Endothelial cell of umbilical vein (primary cell): ENCODE data around the gene AGPS. TPM values are rescaled to one million over a fixed set of nuclear protein-coding genes. Genes with fewer than 3 reads are reported as not detected.

Experiments used
- BruUV-seq: library from RNA; stranded (reverse); fragments of 400-500 nt; replicated peaks from 2 replicates; lab custom pipeline; 2021; lab: Mats Ljungman, UMichigan
- CTCF ChIA-PET: fragments of 300-600, 350-600 bp; sonication (Branson Sonifier 250); formaldehyde crosslinking; loops from one replicate; lab custom pipeline; 2021; ENCODE audit warnings: antibody characterized with exemption, inconsistent platforms; lab: Charles Lee
- POLR2A ChIA-PET: fragments of 300-600, 350-600 bp; sonication (Branson Sonifier 250); formaldehyde crosslinking; loops from one replicate; lab custom pipeline; 2021; ENCODE audit warnings: antibody characterized with exemption, inconsistent platforms; lab: Charles Lee
- DNase-seq: peaks from one replicate; pipeline ENCODE4 v3.0.0-alpha.2; 2011; ENCODE audit warnings: low read depth, low spot score
- FAIRE-seq: peaks from 2 replicates; lab custom pipeline; 2011; peaks lifted over from hg19 to GRCh38; lab: Jason Lieb, UNC
- H2AFZ ChIP-seq: 2 replicates; pipeline ENCODE4 v1.6.0; 2012; ENCODE audit warnings: low read depth, low read length, control low read depth, inconsistent platforms
- H3K27ac ChIP-seq: 2 replicates; pipeline ENCODE4 v1.5.1; 2011; ENCODE audit warnings: low read depth, mild to moderate bottlenecking, control low read depth, low read length, moderate library complexity; ENCODE audit not compliant: insufficient read depth
- H3K27me3 ChIP-seq, 2 experiments: 2 replicates each; pipeline versions ENCODE4 v1.6.0 to v1.6.1; 2011; ENCODE audit warnings: low read length in 2 of 2, mixed read lengths in 1 of 2; ENCODE audit not compliant: control insufficient read depth in 2 of 2, insufficient read depth in 2 of 2
- H3K36me3 ChIP-seq, 2 experiments: 2 replicates in 1 of 2; 3 replicates in 1 of 2; pipeline ENCODE4 v1.5.1; 2011; ENCODE audit warnings: low read length in 2 of 2, mild to moderate bottlenecking in 1 of 2, moderate library complexity in 1 of 2; ENCODE audit not compliant: control insufficient read depth in 2 of 2, insufficient read depth in 2 of 2; ENCODE audit errors: extremely low read depth in 1 of 2
- H3K4me1 ChIP-seq: 3 replicates; pipeline ENCODE4 v1.5.1; 2011; ENCODE audit warnings: mild to moderate bottlenecking, low read length; ENCODE audit not compliant: control insufficient read depth, insufficient read depth; ENCODE audit errors: extremely low read depth
- H3K4me2 ChIP-seq: 2 replicates; pipeline ENCODE4 v1.6.1; 2011; ENCODE audit warnings: low read length, control low read depth, mixed read lengths; ENCODE audit not compliant: insufficient read depth
- H3K4me3 ChIP-seq, 3 experiments: fragments of 200-600 bp in 1 of 3; sonication (generic), shearing (Covaris generic) in 1 of 3; replicated peaks in 1 of 3; 2 replicates each; pipeline ENCODE4 v1.5.1; 2011 to 2016; ENCODE audit warnings: control low read depth in 3 of 3, low read length in 3 of 3, mild to moderate bottlenecking in 2 of 3, inconsistent platforms in 1 of 3, low read depth in 1 of 3, moderate library complexity in 1 of 3; ENCODE audit not compliant: insufficient read depth in 1 of 3
- H3K79me2 ChIP-seq: 2 replicates; pipeline ENCODE4 v1.6.0; 2012; ENCODE audit warnings: low read length, inconsistent platforms; ENCODE audit not compliant: control insufficient read depth, insufficient read depth
- H3K9ac ChIP-seq: replicated peaks from 2 replicates; pipeline ENCODE3; 2011; ENCODE audit warnings: low read length, control low read depth; ENCODE audit not compliant: insufficient read depth; ENCODE audit errors: extremely low read depth
- H3K9me1 ChIP-seq: replicated peaks from 3 replicates; pipeline ENCODE4 v1.6.0; 2011; ENCODE audit warnings: mild to moderate bottlenecking, low read length; ENCODE audit not compliant: control insufficient read depth, insufficient read depth; ENCODE audit errors: extremely low read depth
- H3K9me3 ChIP-seq: replicated peaks from 2 replicates; pipeline ENCODE4 v1.5.1; 2012; ENCODE audit warnings: low read length, inconsistent platforms; ENCODE audit not compliant: control insufficient read depth, insufficient read depth
- H4K20me1 ChIP-seq: replicated peaks from 2 replicates; pipeline ENCODE3; 2011; ENCODE audit warnings: mild to moderate bottlenecking, low read length; ENCODE audit not compliant: control insufficient read depth, insufficient read depth; ENCODE audit errors: extremely low read depth
- CTCF ChIP-seq, 2 donors: IDR thresholded peaks; 1 replicate in 1 of 2; 2 replicates in 1 of 2; pipeline ENCODE4 v1.5.1; 2011; ENCODE audit warnings: low read length in 2 of 2, mild to moderate bottlenecking in 2 of 2, moderate library complexity in 2 of 2, control low read depth in 1 of 2, inconsistent platforms in 1 of 2, low read depth in 1 of 2; ENCODE audit not compliant: insufficient read depth in 1 of 2; ENCODE audit errors: extremely low read depth in 1 of 2
- EZH2 ChIP-seq: IDR thresholded peaks from 2 replicates; pipeline ENCODE4 v1.6.1; 2012; ENCODE audit warnings: borderline replicate concordance, low read depth, mild to moderate bottlenecking, moderate library complexity, low read length, inconsistent platforms; ENCODE audit not compliant: severe bottlenecking
- FOS ChIP-seq: IDR thresholded peaks from 2 replicates; pipeline ENCODE4 v1.6.1; 2011; ENCODE audit warnings: mild to moderate bottlenecking, low read length, moderate library complexity, borderline replicate concordance; ENCODE audit not compliant: insufficient read depth
- GATA2 ChIP-seq: IDR thresholded peaks from 2 replicates; pipeline ENCODE4 v1.7.0; 2011; ENCODE audit warnings: low read depth, mild to moderate bottlenecking, moderate library complexity, mixed read lengths, low read length; ENCODE audit not compliant: insufficient read length, insufficient read depth
- JUN ChIP-seq: IDR thresholded peaks from 2 replicates; pipeline ENCODE4 v1.6.1; 2011; ENCODE audit warnings: borderline replicate concordance, low read depth; ENCODE audit not compliant: insufficient read length, insufficient read depth
- MAX ChIP-seq: IDR thresholded peaks from 2 replicates; pipeline ENCODE4 v1.6.1; 2011; ENCODE audit not compliant: insufficient read depth, insufficient read length
- MYC ChIP-seq: IDR thresholded peaks from one replicate; pipeline ENCODE4 v1.6.1; 2011; ENCODE audit warnings: mild to moderate bottlenecking, low read depth, low read length
- POLR2A ChIP-seq: IDR thresholded peaks from 2 replicates; pipeline ENCODE4 v1.6.1; 2012; ENCODE audit warnings: low read depth, mild to moderate bottlenecking, control low read depth, low read length
- POLR2AphosphoS5 ChIP-seq: IDR thresholded peaks from 2 replicates; pipeline ENCODE4 v1.6.1; 2012; ENCODE audit warnings: low read depth, mild to moderate bottlenecking, control low read depth, low read length, moderate library complexity; ENCODE audit not compliant: insufficient read depth
- dilution Hi-C: fragments of 300-500 bp; cut with MboI; formaldehyde crosslinking; loops from one replicate; pipeline ENCODE4 v1.15.0; 2019; ENCODE audit warnings: low sequenced_read_pairs; ENCODE audit not compliant: extremely low pct_ligation_motif_present
- intact Hi-C: fragments of 100-400 bp; cut with micrococcal nuclease; formaldehyde crosslinking; loops from one replicate; pipeline ENCODE4 v1.10.0; 2022
- polyA plus RNA-seq, 4 experiments: library from polyadenylated mRNA; depleted of rRNA in 3 of 4; stranded (reverse) in 3 of 4; unstranded in 1 of 4; fragments of >200 nt; gene quantifications; 2 replicates each; pipeline versions ENCODE4 v1.2.1 to v1.2.3, GENCODE V29; 2011 to 2012; ENCODE audit warnings: missing spikeins in 1 of 4
- total RNA-seq: library from RNA; stranded (reverse); gene quantifications from 2 replicates; pipeline ENCODE4 v1.2.3, GENCODE V29; 2021

The AGPS gene
- total and polyA plus RNA-seq, 2 donors (not counting 3 experiments of a cell fraction or from before 2014, with no cell fraction given), result 10.1 to 96.5 TPM

GRCh38 chr2:177344316-177344715, 48.3 kb upstream of the AGPS start:
- no peaks in the 10 kb centered on the region for H3K36me3 ChIP-seq
- TF ChIP-seq EZH2 (no peak), FOS (no peak), GATA2 (no peak), MAX (no peak), POLR2AphosphoS5 (no peak), MYC (no peak), CTCF (IDR thresholded peaks at IDR 0.05; ENCODE audit: extremely low read depth in 1 of 2, insufficient read depth in 1 of 2, low read depth in 1 of 2, low read length in 2 of 2) (no peak), POLR2A (no peak), JUN (no peak)
- no peaks in the 10 kb centered on the region for H3K9me1 ChIP-seq
- H3K9me3 ChIP-seq, result no peaks in the 10 kb centered on the region
- POLR2A ChIA-PET, result no interaction called here
- no TSS peak for BruUV-seq
- H3K4me3 ChIP-seq, result no peak overlapping the region
- dilution Hi-C loops, result no loop called here
- no peak overlapping the region for H2AFZ ChIP-seq
- no peaks in the 10 kb centered on the region for H3K4me1 ChIP-seq
- H3K79me2 ChIP-seq, result no peaks in the 10 kb centered on the region
- H3K27ac ChIP-seq, result no peak overlapping the region
- no peaks in the 10 kb centered on the region for H3K27me3 ChIP-seq
- H3K9ac ChIP-seq, result no peak overlapping the region
- CTCF ChIA-PET, result interaction anchor here (1.0 kb wide), 1 partner anchor 10 kb away, joined by 4 read pairs; no protein-coding TSS in a partner anchor
- DNase-seq (no peak), FAIRE-seq (no peak)
- intact Hi-C loops, result no loop called here
- H4K20me1 ChIP-seq, result no peaks in the 10 kb centered on the region
- no peak overlapping the region for H3K4me2 ChIP-seq
